Activated T-helper 1 cell treated with anti-CD3 and anti-CD28 coated beads, Interleukin-12 subunit alpha, Interleukin-12 subunit beta, Interleukin-2, Interleukin-4 antibody, amounts not matched to agents 30 ng/mL and 10 ng/mL and 1 ng/mL, durations not matched to agents 14 hours and 24 hours and 36 hours (primary cell): ENCODE results near the gene MYBPC3. TPM values are rescaled to one million over a fixed set of nuclear protein-coding genes. Genes with fewer than 3 reads are reported as not detected.

Experiments
- DNase-seq: peaks from one replicate; pipeline ENCODE4 v3.0.0; 2021; ENCODE audit warnings: low spot score
- H3K27ac Mint-ChIP-seq: one replicate; pipeline ENCODE4 v1.8.0; 2021; ENCODE audit warnings: mild to moderate bottlenecking, mixed read lengths
- H3K27me3 Mint-ChIP-seq: one replicate; pipeline ENCODE4 v1.8.0; 2022; ENCODE audit warnings: mild to moderate bottlenecking, moderate library complexity, mixed read lengths; ENCODE audit not compliant: insufficient read depth
- H3K36me3 Mint-ChIP-seq: one replicate; pipeline ENCODE4 v1.8.0; 2021; ENCODE audit warnings: low read depth, mixed read lengths
- H3K4me1 Mint-ChIP-seq: one replicate; pipeline ENCODE4 v1.8.0; 2021; ENCODE audit warnings: low read depth, mixed read lengths
- H3K4me3 Mint-ChIP-seq: one replicate; pipeline ENCODE4 v1.8.0; 2021; ENCODE audit warnings: mild to moderate bottlenecking, moderate library complexity, mixed read lengths
- H3K9me3 Mint-ChIP-seq: one replicate; pipeline ENCODE4 v1.8.0; 2021; ENCODE audit warnings: mixed read lengths
- intact Hi-C: fragments of 100-400 bp; cut with micrococcal nuclease; formaldehyde crosslinking; loops from one replicate; pipeline ENCODE4 v1.15.1; 2024
- total RNA-seq: library from RNA; stranded (reverse); gene quantifications from 2 replicates; pipeline ENCODE4 v1.2.3, GENCODE V29; 2022

The MYBPC3 gene
- total RNA-seq, 1 donor from 2014 or later, result not detected

DNA sequence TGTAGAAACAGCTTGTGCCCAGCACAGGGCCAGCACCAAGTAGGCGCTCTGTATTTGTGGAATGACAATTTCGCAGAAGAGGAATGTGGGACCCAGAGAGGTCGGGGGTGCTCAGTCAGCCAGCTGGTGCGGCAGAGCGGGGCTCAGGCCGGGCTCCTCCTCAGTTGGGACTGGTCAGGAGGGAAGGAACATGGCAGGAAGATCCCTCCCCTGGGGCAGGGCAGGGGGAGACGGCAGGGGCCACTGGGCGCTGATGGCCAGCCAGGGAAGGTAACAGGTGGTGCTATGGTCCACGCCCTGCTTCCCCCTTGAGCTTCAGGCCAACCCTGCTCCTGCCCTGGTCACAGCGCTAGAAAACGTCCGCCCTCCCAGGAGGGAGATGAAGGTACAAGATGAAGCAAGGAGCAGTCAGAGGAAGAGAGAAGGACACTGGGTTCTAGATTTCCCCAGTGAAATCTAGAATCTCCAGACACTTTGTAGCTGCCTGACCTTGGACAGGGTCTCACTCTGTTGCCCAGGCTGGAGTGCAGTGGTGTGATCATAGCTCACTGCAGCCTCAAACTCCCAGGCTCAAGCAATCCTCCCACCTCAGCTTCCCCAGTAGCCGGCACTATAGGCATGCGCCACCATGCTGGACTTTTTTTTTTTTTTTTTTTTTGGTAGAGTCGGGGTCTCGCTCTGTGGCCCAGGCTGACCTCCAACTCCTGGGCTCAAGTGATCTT is 39.4 kb upstream of the MYBPC3 start:
- no peaks in the 10 kb centered on the region for H3K27me3 Mint-ChIP-seq
- H3K4me1 Mint-ChIP-seq, result peaks cover 8% of the 10 kb centered on the region
- no peak for DNase-seq
- H3K4me3 Mint-ChIP-seq, result no peak overlapping the region
- peak overlapping the region; percentile 18 for H3K27ac Mint-ChIP-seq
- intact Hi-C loops, result no loop called here
- H3K9me3 Mint-ChIP-seq, result no peaks in the 10 kb centered on the region
- no peaks in the 10 kb centered on the region for H3K36me3 Mint-ChIP-seq

DNA sequence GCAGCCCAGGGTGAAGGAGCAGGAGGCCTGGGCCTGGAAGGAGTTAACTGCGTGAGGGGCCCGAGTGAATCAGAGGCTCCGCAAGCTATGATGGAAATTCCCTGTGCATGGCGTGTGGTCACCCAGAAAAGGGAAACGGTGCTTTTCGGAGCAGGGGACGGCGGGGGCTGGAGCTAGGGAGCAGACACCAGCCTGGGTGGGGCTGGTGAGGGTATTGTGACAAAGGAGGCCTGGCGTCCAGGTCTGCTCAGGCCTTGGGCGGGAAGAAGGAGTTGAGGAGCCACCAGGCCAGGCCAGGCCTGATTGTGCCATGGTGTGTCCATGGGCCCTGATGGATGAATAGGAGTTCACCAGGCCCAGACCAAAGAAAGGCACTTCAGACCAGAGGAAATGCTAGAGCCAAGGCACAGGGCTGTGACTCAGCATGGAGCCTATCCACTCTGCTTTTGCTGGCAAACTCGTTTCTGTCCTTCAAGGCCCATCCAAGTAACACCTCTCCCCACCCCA is 38.6 kb upstream of the MYBPC3 start:
- no peaks in the 10 kb centered on the region for H3K36me3 Mint-ChIP-seq
- intact Hi-C loops, result no loop called here

DNA sequence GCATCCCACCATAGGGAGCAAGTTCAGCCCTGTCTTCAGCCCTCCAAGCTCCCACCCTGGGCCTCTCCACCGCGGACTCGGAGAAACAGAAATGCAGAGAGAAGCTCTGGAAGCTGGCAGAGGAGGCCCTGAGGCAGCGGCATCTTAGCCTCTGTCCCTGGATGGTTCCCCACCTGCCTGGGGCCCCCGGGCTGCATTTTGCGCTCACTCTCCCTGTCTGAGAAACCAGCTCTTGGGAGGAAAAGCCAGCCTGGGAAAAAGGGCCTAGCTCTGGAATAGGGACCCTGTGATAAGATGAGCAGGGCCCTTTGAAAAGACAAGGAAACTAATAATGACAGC is 37.9 kb upstream of the MYBPC3 start:
- H3K36me3 Mint-ChIP-seq, result no peaks in the 10 kb centered on the region
- no peaks in the 10 kb centered on the region for H3K9me3 Mint-ChIP-seq
- H3K27ac Mint-ChIP-seq, result no peak overlapping the region
- H3K4me3 Mint-ChIP-seq, result no peak overlapping the region
- no peak for DNase-seq
- peaks cover 2% of the 10 kb centered on the region for H3K27me3 Mint-ChIP-seq
- peaks cover under 1% of the 10 kb centered on the region for H3K4me1 Mint-ChIP-seq
- intact Hi-C loops, result no loop called here

More for the DNA sequence above, 38.6 kb upstream of the MYBPC3 start:
- H3K4me3 Mint-ChIP-seq, result no peak overlapping the region
- DNase-seq, result no peak
- peaks cover 8% of the 10 kb centered on the region for H3K4me1 Mint-ChIP-seq
- no peaks in the 10 kb centered on the region for H3K27me3 Mint-ChIP-seq
- H3K27ac Mint-ChIP-seq, result peak overlapping the region; percentile 72
- no peaks in the 10 kb centered on the region for H3K9me3 Mint-ChIP-seq

- Mint-ChIP-seq H3K36me3 (no peaks in the 10 kb centered on the region), H3K27ac (no peak overlapping the region)
- intact Hi-C loops, result no loop called here
Observed at GRCh38 chr11:47389577-47390421, 37.3 kb upstream of the MYBPC3 start.

GRCh38 chr11:47388697-47389576 is 36.4 kb upstream of the MYBPC3 start:
- H3K9me3 Mint-ChIP-seq, result no peaks in the 10 kb centered on the region
- no peak for DNase-seq
- H3K4me3 Mint-ChIP-seq, result no peak overlapping the region
- intact Hi-C loops, result no loop called here
- no peak overlapping the region for H3K27ac Mint-ChIP-seq
- no peaks in the 10 kb centered on the region for H3K4me1 Mint-ChIP-seq
- H3K36me3 Mint-ChIP-seq, result no peaks in the 10 kb centered on the region
- H3K27me3 Mint-ChIP-seq, result peaks cover 2% of the 10 kb centered on the region

More at GRCh38 chr11:47389577-47390421, 37.3 kb upstream of the MYBPC3 start:
- H3K4me3 Mint-ChIP-seq, result no peak overlapping the region
- no peaks in the 10 kb centered on the region for H3K9me3 Mint-ChIP-seq
- DNase-seq, result no peak
- H3K27me3 Mint-ChIP-seq, result peaks cover 2% of the 10 kb centered on the region
- H3K4me1 Mint-ChIP-seq, result no peaks in the 10 kb centered on the region

- H3K4me3 Mint-ChIP-seq, result no peak overlapping the region
- H3K27ac Mint-ChIP-seq, result no peak overlapping the region
- H3K4me1 Mint-ChIP-seq, result no peaks in the 10 kb centered on the region
- H3K27me3 Mint-ChIP-seq, result peaks cover 2% of the 10 kb centered on the region
- H3K9me3 Mint-ChIP-seq, result no peaks in the 10 kb centered on the region
- DNase-seq, result no peak
- no peaks in the 10 kb centered on the region for H3K36me3 Mint-ChIP-seq
- intact Hi-C loops, result no loop called here
Observed at GRCh38 chr11:47387944-47388696, 35.6 kb upstream of the MYBPC3 start.

DNA sequence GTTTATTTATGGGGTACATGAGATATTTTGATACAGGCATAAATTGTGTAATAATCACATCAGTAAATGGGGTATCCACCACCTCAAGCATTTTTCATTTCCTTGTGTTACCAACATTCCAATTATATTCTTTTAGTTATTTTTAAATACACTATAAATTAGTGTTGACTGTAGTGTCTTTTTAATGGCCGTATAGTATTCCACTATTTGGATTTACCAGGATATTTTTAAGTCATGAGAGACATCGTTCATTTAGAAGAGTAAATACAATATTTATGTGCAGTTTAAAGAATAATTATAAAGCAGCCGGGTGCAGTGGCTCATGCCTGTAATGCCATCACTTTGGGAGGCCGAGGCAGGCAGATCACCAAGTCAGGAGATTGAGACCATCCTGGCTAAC is 32.0 kb upstream of the MYBPC3 start:
- Mint-ChIP-seq H3K36me3 (no peaks in the 10 kb centered on the region), H3K27me3 (peaks cover 2% of the 10 kb centered on the region), H3K9me3 (no peaks in the 10 kb centered on the region), H3K4me1 (no peaks in the 10 kb centered on the region), H3K4me3 (no peak overlapping the region), H3K27ac (no peak overlapping the region)
- DNase-seq, result no peak
- intact Hi-C loops, result no loop called here

GRCh38 chr11:47383071-47383470 is 30.6 kb upstream of the MYBPC3 start:
- intact Hi-C loops, result no loop called here
- Mint-ChIP-seq H3K4me1 (no peaks in the 10 kb centered on the region), H3K4me3 (no peak overlapping the region), H3K9me3 (no peaks in the 10 kb centered on the region), H3K36me3 (no peaks in the 10 kb centered on the region), H3K27ac (no peak overlapping the region), H3K27me3 (peaks cover 2% of the 10 kb centered on the region)
- no peak for DNase-seq

DNA sequence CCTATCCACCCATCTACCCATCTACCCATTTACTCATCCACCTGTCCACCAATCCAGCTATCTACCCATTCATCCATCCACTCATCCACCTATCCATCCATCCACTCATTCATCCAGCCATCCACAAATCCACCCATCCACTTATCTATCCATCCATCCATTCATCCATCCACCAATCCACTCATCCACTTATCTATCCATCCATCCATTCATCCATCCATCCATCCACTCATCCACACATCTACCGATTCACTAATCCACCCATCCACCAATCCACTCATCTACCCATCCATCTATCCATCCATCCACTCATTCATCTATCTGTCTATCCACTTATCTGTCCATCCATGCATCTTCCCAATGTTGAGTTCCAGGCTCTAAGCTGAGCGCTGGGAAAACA is 27.6 kb upstream of the MYBPC3 start:
- H3K27me3 Mint-ChIP-seq, result peaks cover 3% of the 10 kb centered on the region
- H3K27ac Mint-ChIP-seq, result no peak overlapping the region
- DNase-seq, result no peak
- H3K4me1 Mint-ChIP-seq, result no peaks in the 10 kb centered on the region
- intact Hi-C loops, result no loop called here
- H3K9me3 Mint-ChIP-seq, result no peaks in the 10 kb centered on the region
- H3K4me3 Mint-ChIP-seq, result no peak overlapping the region
- no peaks in the 10 kb centered on the region for H3K36me3 Mint-ChIP-seq

DNA sequence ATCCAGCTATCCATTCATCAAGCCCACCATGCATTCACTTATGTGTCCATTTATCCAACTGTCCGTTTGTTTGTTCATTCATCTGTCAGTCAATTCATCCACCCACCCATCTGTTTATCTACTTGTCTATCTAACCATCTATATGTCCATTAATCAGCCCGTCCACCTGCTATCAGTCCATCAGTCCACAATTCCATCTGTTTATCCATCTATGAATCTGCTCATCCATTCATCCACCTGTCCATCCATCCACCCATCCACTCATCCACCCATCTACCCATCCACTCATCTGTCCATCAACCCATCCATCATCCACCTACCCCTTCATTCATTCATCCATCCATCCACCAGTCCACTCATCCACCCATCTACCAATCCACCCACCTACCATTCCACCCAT is 26.8 kb upstream of the MYBPC3 start:
- Mint-ChIP-seq H3K27ac (no peak overlapping the region), H3K4me3 (no peak overlapping the region), H3K9me3 (no peaks in the 10 kb centered on the region), H3K36me3 (no peaks in the 10 kb centered on the region), H3K27me3 (peaks cover 3% of the 10 kb centered on the region), H3K4me1 (no peaks in the 10 kb centered on the region)
- intact Hi-C loops, result no loop called here
- DNase-seq, result no peak

GRCh38 chr11:47378836-47379170 is 26.3 kb upstream of the MYBPC3 start:
- Mint-ChIP-seq H3K4me1 (no peaks in the 10 kb centered on the region), H3K36me3 (no peaks in the 10 kb centered on the region), H3K4me3 (no peak overlapping the region), H3K9me3 (no peaks in the 10 kb centered on the region), H3K27ac (no peak overlapping the region), H3K27me3 (peaks cover 3% of the 10 kb centered on the region)
- intact Hi-C loops, result no loop called here
- DNase-seq, result no peak
